ENCODE results near the gene SMAD7. TPM values are rescaled to one million over a fixed set of nuclear protein-coding genes. Genes with fewer than 3 reads are reported as not detected.
A peak's percentile ranks its signal among the peaks of the same experiment; 100 is the strongest.

The SMAD7 gene
- total RNA-seq, 4 donors from 2014 or later: 40.1 to 69.3 (median 59.2) TPM

DNA sequence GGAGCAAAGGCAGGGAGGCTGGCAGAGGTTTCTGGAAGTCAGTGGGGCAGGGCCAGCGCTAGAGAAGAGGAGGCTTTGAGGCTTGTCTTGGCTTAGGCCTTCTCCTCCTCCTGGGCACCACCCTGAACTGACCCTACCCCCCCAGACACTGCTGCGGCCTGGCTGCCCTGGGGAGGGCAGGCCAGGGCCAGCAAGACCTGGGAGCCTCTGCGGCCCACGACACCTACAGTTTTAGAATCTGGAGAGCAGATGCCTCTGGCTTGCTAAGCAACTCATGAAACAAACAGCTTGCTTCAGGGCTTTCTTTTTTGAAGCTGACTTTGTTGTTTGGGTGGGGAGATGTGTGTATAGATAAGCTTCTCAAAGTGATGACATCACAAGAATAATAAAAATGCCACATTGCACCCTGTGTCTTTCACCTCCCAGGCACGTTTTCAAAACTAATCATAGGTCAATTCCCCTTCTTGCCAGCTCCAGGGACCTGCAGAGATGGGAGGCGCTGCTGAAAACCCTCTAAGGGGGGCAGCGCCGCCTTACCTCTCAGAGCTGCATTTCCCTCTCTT is 46.2 kb upstream of the SMAD7 start:
- no peaks in the 10 kb centered on the region for H3K36me3 ChIP-seq
- TF ChIP-seq, protein P1, sequence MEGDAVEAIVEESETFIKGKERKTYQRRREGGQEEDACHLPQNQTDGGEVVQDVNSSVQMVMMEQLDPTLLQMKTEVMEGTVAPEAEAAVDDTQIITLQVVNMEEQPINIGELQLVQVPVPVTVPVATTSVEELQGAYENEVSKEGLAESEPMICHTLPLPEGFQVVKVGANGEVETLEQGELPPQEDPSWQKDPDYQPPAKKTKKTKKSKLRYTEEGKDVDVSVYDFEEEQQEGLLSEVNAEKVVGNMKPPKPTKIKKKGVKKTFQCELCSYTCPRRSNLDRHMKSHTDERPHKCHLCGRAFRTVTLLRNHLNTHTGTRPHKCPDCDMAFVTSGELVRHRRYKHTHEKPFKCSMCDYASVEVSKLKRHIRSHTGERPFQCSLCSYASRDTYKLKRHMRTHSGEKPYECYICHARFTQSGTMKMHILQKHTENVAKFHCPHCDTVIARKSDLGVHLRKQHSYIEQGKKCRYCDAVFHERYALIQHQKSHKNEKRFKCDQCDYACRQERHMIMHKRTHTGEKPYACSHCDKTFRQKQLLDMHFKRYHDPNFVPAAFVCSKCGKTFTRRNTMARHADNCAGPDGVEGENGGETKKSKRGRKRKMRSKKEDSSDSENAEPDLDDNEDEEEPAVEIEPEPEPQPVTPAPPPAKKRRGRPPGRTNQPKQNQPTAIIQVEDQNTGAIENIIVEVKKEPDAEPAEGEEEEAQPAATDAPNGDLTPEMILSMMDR (IDR thresholded peaks at IDR 0.05): no peak
- TF ChIP-seq POLR2A (IDR thresholded peaks at IDR 0.05): no peak
- H3K9me3 ChIP-seq: no peaks in the 10 kb centered on the region
- peaks cover 48 to 72% of the 10 kb centered on the region in 2 donors for H3K4me1 ChIP-seq
- H3K27me3 ChIP-seq: no peaks in the 10 kb centered on the region
- intact Hi-C loops (cut with DNase I): no loop called here
- peak overlapping the region; percentile 83 to 98 (median 91) for H3K27ac ChIP-seq
- 46 to 72% methylated on average over 7 to 8 of the region's 8 CpGs for WGBS, 2 donors
- H3K4me3 ChIP-seq (replicated peaks in 1 of 3): no peak overlapping the region
- DNase-seq: peak; percentile 68 to 79

DNA sequence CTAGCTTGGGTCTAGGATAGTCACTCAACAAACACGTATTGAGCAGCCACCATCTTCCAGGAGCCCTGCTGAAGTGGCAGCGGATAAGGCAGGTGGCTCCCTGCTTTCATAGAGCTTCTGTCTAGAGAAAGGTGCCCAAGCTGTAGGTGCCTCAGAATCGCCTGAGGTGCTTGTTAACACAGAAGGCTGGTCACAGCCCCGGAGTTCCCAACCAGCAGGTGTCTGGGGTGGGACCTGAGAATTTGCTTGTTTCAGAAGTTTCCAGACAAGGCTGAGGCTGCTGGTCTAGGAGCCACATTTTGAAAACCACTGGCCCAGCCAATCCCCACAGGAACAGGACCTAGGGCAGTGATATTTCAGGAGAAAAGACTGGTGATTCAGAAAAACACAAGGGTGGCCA is 45.3 kb upstream of the SMAD7 start:
- peaks cover 48 to 81% of the 10 kb centered on the region in 2 donors for H3K4me1 ChIP-seq
- no peaks in the 10 kb centered on the region for H3K36me3 ChIP-seq
- H3K27ac ChIP-seq: peak overlapping the region in 2 of 3 donors; percentile 91 to 98
- intact Hi-C loops (cut with DNase I): no loop called here
- H3K27me3 ChIP-seq: no peaks in the 10 kb centered on the region
- H3K9me3 ChIP-seq: no peaks in the 10 kb centered on the region
- no peak overlapping the region for H3K4me3 ChIP-seq (replicated peaks in 1 of 3)
- no peak for DNase-seq
- no peak for TF ChIP-seq POLR2A (IDR thresholded peaks at IDR 0.05)
- TF ChIP-seq, protein P1 (IDR thresholded peaks at IDR 0.05): no peak
- WGBS, 2 donors: 94 to 98% methylated on average over 3 to 4 of the region's 4 CpGs

DNA sequence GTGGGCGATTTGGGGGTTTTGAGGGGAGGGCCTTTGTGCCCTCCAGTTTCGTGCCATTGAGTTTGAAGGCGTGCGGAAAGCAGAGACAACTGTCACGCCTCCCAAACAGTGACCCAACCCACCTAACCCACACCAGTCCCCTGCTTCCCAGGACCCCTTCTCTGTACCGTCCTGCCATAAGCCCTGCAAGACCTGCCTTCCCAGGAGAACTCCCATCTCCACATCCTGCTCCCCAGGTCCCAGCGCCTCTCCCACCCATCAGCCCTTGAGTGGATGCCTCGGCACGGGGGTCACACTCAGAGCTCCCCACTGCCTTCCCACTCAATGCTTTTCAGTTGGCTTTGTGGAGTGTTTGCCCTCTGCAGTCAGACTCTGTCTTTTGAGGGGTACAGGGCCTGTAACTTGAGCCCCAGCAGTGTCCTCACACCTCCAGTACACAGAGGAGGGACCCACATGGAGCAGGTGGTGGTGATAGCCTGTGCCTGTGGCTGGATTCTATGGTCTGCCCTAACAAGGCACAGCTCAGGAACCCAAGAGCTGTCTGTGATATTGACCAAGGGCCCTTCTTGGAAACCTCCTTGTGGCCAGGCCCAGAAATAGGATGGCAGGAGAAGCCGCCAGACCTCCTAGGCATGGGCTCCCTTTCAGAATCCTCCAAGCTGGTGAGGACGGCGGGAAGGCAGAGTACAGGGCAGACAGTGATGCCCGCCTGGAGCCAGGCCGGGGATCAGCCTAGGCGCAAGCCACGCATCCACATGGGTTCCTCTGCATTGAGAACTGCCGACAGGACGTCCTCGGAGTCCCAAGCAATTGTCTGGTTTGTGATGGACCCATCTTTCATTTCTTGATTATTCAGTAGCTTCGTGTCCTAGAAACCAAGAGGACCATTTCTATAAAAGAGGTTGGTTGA is 44.4 kb upstream of the SMAD7 start:
- 94 to 99% methylated on average over 20 of the region's 20 CpGs for WGBS, 2 donors

DNA sequence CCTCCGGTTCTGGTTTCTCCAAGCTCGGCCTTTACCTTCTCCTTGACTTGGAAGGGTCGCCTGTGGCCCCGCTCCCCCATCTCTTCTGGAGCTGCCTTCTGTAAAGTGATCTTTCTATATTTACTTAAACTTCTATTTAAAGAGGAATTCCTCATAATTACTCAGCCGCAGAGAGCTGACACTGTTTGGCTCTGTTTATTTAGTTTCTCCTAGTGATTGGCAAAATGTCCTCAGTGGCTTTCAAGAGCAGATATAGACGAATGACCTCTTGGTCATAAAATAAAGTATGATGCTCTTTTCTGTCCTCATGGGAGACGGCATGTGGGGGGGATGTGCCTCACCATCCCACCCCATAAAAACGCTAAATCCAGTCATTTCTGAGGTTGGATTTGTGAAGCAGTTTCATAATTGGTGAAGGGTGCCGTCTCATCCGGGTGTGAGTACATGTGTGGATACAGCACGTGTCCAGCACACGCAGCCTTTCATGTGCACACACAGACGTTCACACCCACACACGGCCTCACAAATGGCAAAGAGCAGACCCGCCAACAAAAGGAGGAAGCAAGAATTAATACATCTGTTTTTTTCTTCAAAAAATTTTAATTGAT is 43.4 kb upstream of the SMAD7 start:
- intact Hi-C loops (cut with DNase I): no loop called here
- Histone ChIP-seq H3K27me3 (no peaks in the 10 kb centered on the region), H3K36me3 (no peaks in the 10 kb centered on the region), H3K9me3 (no peaks in the 10 kb centered on the region), H3K4me3 (replicated peaks in 1 of 3) (no peak overlapping the region), H3K27ac (peak overlapping the region; percentile 77 to 89 (median 87)), H3K4me1 (peaks cover 48 to 97% of the 10 kb centered on the region in 2 donors)
- WGBS, 2 donors: 22 to 27% methylated on average over 15 of the region's 15 CpGs
- TF ChIP-seq, protein P1 (IDR thresholded peaks at IDR 0.05): no peak
- no peak for TF ChIP-seq POLR2A (IDR thresholded peaks at IDR 0.05)
- peak; percentile 55 to 58 for DNase-seq

More for the DNA sequence above, 44.4 kb upstream of the SMAD7 start:
- DNase-seq: no peak
- no peaks in the 10 kb centered on the region for H3K36me3 ChIP-seq
- H3K4me3 ChIP-seq (replicated peaks in 1 of 3): no peak overlapping the region
- no peaks in the 10 kb centered on the region for H3K9me3 ChIP-seq
- no peaks in the 10 kb centered on the region for H3K27me3 ChIP-seq
- peaks cover 48 to 90% of the 10 kb centered on the region in 2 donors for H3K4me1 ChIP-seq
- TF ChIP-seq, protein P1 (IDR thresholded peaks at IDR 0.05): no peak
- no peak for TF ChIP-seq POLR2A (IDR thresholded peaks at IDR 0.05)
- H3K27ac ChIP-seq: peak overlapping the region in 2 of 3 donors; percentile 77 to 89
- intact Hi-C loops (cut with DNase I): no loop called here

All from thyroid gland (tissue), 4 donors.